Nephron progenitor cell (in vitro differentiated cells): ENCODE results near the gene RMI1.
A peak's percentile ranks its signal among the peaks of the same experiment; 100 is the strongest.

Source experiments
- DNase-seq: peaks from one replicate; pipeline ENCODE4 v3.0.0; 2021
- H3K27ac Mint-ChIP-seq: 2 replicates; pipeline ENCODE4 v1.8.0; 2021; ENCODE audit warnings: mild to moderate bottlenecking, moderate library complexity, mixed read lengths
- H3K27me3 Mint-ChIP-seq: 2 replicates; pipeline ENCODE4 v1.8.0; 2021; ENCODE audit warnings: mild to moderate bottlenecking, low read depth, mixed read lengths; ENCODE audit not compliant: poor library complexity
- H3K36me3 Mint-ChIP-seq: 2 replicates; pipeline ENCODE4 v1.8.0; 2021; ENCODE audit warnings: low read depth, mixed read lengths
- H3K4me1 Mint-ChIP-seq: 2 replicates; pipeline ENCODE4 v1.8.0; 2021; ENCODE audit warnings: mixed read lengths
- H3K4me3 Mint-ChIP-seq: 2 replicates; pipeline ENCODE4 v1.8.0; 2021; ENCODE audit warnings: mild to moderate bottlenecking, moderate library complexity, mixed read lengths
- H3K9me3 Mint-ChIP-seq: 2 replicates; pipeline ENCODE4 v1.8.0; 2021; ENCODE audit warnings: mild to moderate bottlenecking, moderate library complexity, mixed read lengths
- CTCF ChIP-seq: fragments of 200-600 bp; sonication (generic); IDR thresholded peaks from 2 replicates; pipeline ENCODE4 v1.5.0; 2021; ENCODE audit warnings: antibody characterized with exemption

The RMI1 gene

GRCh38 chr9:83956436-83957247 lies 24.0 kb upstream of the RMI1 start:
- Mint-ChIP-seq H3K4me1 (peaks cover 31% of the 10 kb centered on the region), H3K36me3 (peaks cover 5% of the 10 kb centered on the region), H3K27me3 (peaks cover 5% of the 10 kb centered on the region), H3K9me3 (peaks cover 6% of the 10 kb centered on the region), H3K4me3 (peak overlapping the region; percentile 86), H3K27ac (peak overlapping the region; percentile 74)
- DNase-seq: peak; percentile 39
- TF ChIP-seq CTCF: no peak

- H3K4me3 Mint-ChIP-seq: peak overlapping the region; percentile 86
- H3K9me3 Mint-ChIP-seq: peaks cover 6% of the 10 kb centered on the region
- no peak for DNase-seq
- H3K27me3 Mint-ChIP-seq: peaks cover 5% of the 10 kb centered on the region
- TF ChIP-seq CTCF: no peak
- peaks cover 31% of the 10 kb centered on the region for H3K4me1 Mint-ChIP-seq
- H3K27ac Mint-ChIP-seq: no peak overlapping the region
- peaks cover 5% of the 10 kb centered on the region for H3K36me3 Mint-ChIP-seq
Observed at GRCh38 chr9:83957248-83957513, 23.4 kb upstream of the RMI1 start.

GRCh38 chr9:83959061-83959460 lies 21.5 kb upstream of the RMI1 start:
- Mint-ChIP-seq H3K27ac (peak overlapping the region; percentile 98), H3K36me3 (peaks cover 3% of the 10 kb centered on the region), H3K4me3 (peak overlapping the region; percentile 35), H3K9me3 (peaks cover 6% of the 10 kb centered on the region), H3K27me3 (peaks cover 5% of the 10 kb centered on the region), H3K4me1 (peaks cover 31% of the 10 kb centered on the region)
- peak; percentile 35 for DNase-seq
- TF ChIP-seq CTCF: no peak

- Mint-ChIP-seq H3K27me3 (peaks cover 5% of the 10 kb centered on the region), H3K4me1 (peaks cover 30% of the 10 kb centered on the region), H3K4me3 (no peak overlapping the region), H3K9me3 (peaks cover 6% of the 10 kb centered on the region), H3K27ac (peak overlapping the region; percentile 45), H3K36me3 (no peaks in the 10 kb centered on the region)
- DNase-seq: no peak
- no peak for TF ChIP-seq CTCF
Observed at GRCh38 chr9:83960991-83961390, 19.6 kb upstream of the RMI1 start.

GRCh38 chr9:83962165-83962564 lies 18.4 kb upstream of the RMI1 start:
- H3K36me3 Mint-ChIP-seq: peaks cover 3% of the 10 kb centered on the region
- no peak overlapping the region for H3K4me3 Mint-ChIP-seq
- no peaks in the 10 kb centered on the region for H3K27me3 Mint-ChIP-seq
- no peak for TF ChIP-seq CTCF
- no peak for DNase-seq
- H3K27ac Mint-ChIP-seq: no peak overlapping the region
- peaks cover 3% of the 10 kb centered on the region for H3K9me3 Mint-ChIP-seq
- peaks cover 30% of the 10 kb centered on the region for H3K4me1 Mint-ChIP-seq

- H3K4me1 Mint-ChIP-seq: peaks cover 15% of the 10 kb centered on the region
Observed at GRCh38 chr9:83964973-83965349, 15.6 kb upstream of the RMI1 start.

More at GRCh38 chr9:83964973-83965349, 15.6 kb upstream of the RMI1 start:
- no peak for DNase-seq
- H3K4me3 Mint-ChIP-seq: no peak overlapping the region
- no peaks in the 10 kb centered on the region for H3K27me3 Mint-ChIP-seq
- H3K36me3 Mint-ChIP-seq: peaks cover 28% of the 10 kb centered on the region
- no peaks in the 10 kb centered on the region for H3K9me3 Mint-ChIP-seq
- H3K27ac Mint-ChIP-seq: peak overlapping the region; percentile 91
- TF ChIP-seq CTCF: no peak
